ENCODE data around the gene EP400.

GRCh38 chr12:132108211-132108832 lies 158.6 kb downstream of the EP400 start:
- TF ChIP-seq EZH2phosphoT487 (IDR thresholded peaks at IDR 0.05; ENCODE audit: low read depth): no peak
- no peak for TF ChIP-seq CTCF (IDR thresholded peaks at IDR 0.05; ENCODE audit: low read depth, low read length)

Measured in OCI-LY3 (cell line).